Kidney tubule cell (primary cell): Measurements from ENCODE around the gene NOTCH1.
A peak's percentile ranks its signal among the peaks of the same experiment; 100 is the strongest.
"Not testable (repeated sequence)": the region's sequence is repeated elsewhere in the genome, so short reads cannot be mapped to it uniquely, and the experiment has no call there.

Experiments
- DNase-seq: peaks from one replicate; pipeline ENCODE4 v3.0.0-alpha.2; 2018; ENCODE audit warnings: low spot score

NOTCH1 gene

GRCh38 chr9:136578915-136579649 is 33.2 kb upstream of the NOTCH1 start:
- DNase-seq: no peak

DNA sequence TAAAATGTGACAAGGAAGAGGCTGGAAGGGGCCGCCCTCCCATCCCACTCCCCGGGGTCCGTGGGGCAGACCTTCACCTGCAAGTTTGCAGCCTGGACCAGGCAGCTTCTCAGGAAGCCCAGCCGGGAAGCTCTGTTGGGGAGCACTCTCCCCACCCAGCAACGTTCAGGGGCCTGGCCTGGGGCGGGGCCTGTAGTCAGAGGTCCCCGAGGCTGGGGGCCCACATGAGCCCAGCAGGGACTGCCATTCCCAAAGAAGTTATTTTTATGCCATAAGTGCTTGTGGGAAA is 32.7 kb upstream of the NOTCH1 start:
- no peak for DNase-seq

GRCh38 chr9:136577941-136578625 is 32.2 kb upstream of the NOTCH1 start:
- peak; percentile 65 for DNase-seq

- peak; percentile 82 for DNase-seq
Measured at GRCh38 chr9:136576269-136576626, 30.4 kb upstream of the NOTCH1 start.

- no peak for DNase-seq
Measured at GRCh38 chr9:136575626-136576268, 29.9 kb upstream of the NOTCH1 start.

DNA sequence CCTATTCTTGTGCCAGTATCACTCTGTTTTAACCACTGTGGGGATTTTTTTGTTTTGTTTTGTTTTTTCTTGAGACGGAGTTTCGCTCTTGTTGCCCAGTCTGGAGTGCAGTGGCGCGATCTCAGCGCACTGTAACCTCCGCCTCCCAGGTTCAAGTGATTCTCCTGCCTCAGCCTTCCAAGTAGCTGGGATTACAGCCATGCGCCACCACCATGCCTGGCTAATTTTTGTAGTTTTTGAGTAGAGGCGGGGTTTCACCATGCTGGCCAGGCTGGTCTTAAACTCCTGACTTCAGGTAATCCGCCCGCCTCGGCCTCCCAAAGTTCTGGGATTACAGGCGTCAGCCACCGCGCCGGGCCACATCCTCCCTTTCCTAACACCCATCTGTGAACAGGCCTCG is 28.8 kb upstream of the NOTCH1 start:
- DNase-seq: not testable (repeated sequence)

- DNase-seq: no peak
Measured at GRCh38 chr9:136572828-136573625, 27.2 kb upstream of the NOTCH1 start.

- DNase-seq: peak; percentile 95
Measured at GRCh38 chr9:136572003-136572827, 26.4 kb upstream of the NOTCH1 start.

GRCh38 chr9:136571531-136571930 is 25.7 kb upstream of the NOTCH1 start:
- DNase-seq: no peak

- DNase-seq: no peak
Measured at GRCh38 chr9:136570916-136571315, 25.1 kb upstream of the NOTCH1 start.

- DNase-seq: no peak
Measured at GRCh38 chr9:136570191-136570845, 24.5 kb upstream of the NOTCH1 start.

DNA sequence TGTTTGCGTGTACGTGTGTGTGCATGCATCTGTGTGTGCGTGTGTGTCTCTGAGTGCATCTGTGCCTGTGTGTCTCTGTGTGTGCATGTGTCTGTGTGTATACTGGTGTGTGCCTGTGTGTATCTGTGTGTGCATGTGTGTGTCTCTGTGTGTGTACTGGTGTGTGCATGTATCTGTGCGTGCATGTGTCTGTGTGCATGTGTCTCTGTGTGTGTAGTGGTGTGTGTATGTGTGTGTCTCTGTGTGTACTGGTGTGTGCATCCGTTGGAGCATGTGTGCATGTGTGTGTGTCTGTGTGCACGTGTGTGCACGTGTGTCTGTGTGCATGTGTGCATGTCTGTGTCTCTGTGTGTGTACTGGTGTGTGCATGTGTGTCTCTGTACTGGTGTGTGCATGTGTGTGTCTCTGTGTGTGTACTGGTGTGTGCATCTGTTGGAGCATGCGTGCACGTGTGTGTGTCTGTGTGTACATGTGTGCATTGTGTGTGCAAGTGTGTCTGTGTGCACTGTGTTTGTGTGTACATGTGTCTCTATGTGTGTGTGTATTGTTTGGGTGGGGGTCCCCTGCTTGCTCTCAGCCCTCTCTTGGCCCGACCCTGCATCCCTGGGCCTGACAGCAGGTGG is 23.8 kb upstream of the NOTCH1 start:
- no peak for DNase-seq

GRCh38 chr9:136568288-136569081 is 22.6 kb upstream of the NOTCH1 start:
- DNase-seq: no peak

DNA sequence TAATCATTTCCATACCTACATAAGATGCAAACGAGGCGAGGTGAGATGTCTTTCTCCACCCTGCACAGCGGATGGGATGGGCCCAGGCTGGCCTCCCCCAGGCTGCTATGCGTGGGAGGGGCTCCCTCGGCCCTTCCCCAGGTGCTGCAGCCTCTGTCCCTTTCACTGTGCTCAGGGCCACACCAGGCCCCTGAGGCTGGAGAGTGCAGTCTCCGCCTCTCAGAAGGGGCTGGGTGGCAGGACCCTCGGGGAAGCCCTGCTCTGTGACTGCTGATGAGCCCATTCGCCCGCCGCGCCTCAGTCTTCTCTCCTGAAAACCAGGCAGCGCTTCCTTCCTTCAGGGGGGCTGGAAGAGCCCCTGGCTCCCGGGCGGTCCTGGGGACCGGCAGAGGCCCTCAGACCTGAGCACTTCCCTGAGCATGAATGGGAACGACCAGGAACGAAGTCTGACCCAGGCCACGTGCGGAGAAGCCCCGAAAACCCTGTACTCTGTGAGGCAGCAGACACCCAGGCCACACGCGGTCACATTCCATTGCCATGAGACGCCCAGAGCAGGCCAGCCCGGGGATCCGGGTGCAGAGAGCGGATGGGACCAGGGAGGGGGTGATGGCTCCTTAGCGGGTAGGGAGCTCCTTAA is 21.9 kb upstream of the NOTCH1 start:
- DNase-seq: peak; percentile 88

- DNase-seq: no peak
Measured at GRCh38 chr9:136566901-136567300, 21.1 kb upstream of the NOTCH1 start.

DNA sequence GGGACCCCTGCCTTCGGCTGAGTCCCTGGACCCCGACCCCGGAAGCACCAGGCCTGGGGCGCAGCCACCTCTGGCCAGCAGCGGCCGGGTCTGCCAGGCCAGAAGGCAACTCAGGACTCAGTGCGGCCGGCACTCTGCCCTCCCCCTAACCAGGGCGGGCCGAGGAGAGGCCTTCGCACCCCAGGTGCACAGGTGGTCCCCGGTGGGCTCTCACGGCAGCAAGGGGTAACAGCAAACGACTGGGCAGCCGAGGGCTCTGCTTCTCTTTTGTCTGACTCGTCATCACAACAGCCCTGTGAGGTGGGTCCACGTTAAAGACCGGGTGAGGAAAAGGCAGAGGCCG is 20.7 kb upstream of the NOTCH1 start:
- no peak for DNase-seq

- DNase-seq: no peak
Measured at GRCh38 chr9:136565715-136566552, 20.1 kb upstream of the NOTCH1 start.

DNA sequence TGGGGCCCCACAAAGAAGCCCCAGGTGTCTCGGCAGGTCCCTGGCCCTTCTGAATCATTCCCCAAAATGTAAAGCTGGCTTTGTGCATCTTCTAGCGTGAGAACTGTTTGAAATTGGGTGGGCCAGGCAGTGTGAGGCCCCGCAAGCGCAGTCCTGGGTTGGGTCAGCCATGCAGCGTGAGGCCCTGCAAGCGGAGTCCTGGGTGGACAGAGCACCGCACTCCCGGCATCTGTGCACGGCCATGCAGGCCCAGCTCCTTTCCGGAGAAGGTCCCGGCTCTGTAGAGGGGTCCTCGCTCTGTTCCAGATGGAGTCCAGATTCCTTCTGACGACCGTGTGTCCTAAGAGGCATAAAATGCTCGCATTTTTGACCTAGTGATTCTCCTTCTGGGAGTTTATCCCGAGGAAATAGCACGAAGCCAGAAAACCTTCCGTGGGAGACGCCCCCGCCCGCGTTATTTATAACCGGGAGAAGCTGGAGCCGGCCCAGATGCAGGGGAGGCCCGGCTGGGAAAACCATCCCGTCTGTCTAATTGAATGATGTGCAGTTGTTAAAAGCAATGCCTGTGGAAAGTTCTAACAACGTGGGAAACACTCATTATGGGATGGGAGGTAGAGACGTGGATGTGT is 19.4 kb upstream of the NOTCH1 start:
- DNase-seq: no peak
